Rectal smooth muscle tissue (tissue), 1 donor: ENCODE measurements around the gene TDP1.

Source experiments
- H3K27ac ChIP-seq: one replicate; pipeline ENCODE4 v1.7.0; 2013; ENCODE audit warnings: low read depth, low read length, inconsistent platforms
- H3K27me3 ChIP-seq: one replicate; pipeline ENCODE4 v1.7.0; 2013; ENCODE audit warnings: low read length; ENCODE audit not compliant: control insufficient read depth, insufficient read depth
- H3K36me3 ChIP-seq: one replicate; pipeline ENCODE4 v1.7.0; 2013; ENCODE audit warnings: low read length; ENCODE audit not compliant: control insufficient read depth, insufficient read depth
- H3K4me1 ChIP-seq: one replicate; pipeline ENCODE4 v1.7.0; 2013; ENCODE audit warnings: low read length; ENCODE audit not compliant: control insufficient read depth, insufficient read depth
- H3K4me3 ChIP-seq: one replicate; pipeline ENCODE4 v1.7.0; 2013; ENCODE audit warnings: low read length
- H3K9ac ChIP-seq: one replicate; pipeline ENCODE4 v1.7.0; 2013; ENCODE audit warnings: low read length

TDP1 gene

DNA sequence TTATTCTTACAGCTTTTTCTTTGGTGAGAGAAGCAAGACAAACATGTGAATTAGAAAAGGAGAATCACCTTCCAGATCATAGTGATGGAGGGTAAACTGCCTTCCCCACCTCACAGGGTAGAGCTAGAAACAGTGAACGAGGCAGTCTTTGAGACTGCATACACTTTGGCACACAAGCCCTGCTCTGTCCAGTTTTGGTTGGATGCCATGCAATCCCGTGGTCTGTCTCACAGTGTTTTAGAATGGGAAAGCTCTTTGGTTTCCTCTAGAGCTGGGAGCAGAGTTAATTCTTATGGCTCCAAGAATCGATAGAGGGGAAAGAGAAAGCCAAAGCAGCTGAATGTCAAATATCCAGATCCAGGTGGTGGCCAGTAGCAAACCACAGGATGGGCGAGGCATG is 21.9 kb downstream of the TDP1 start:
- H3K4me3 ChIP-seq: no peak overlapping the region
- H3K27me3 ChIP-seq: no peaks in the 10 kb centered on the region
- no peak overlapping the region for H3K9ac ChIP-seq
- no peak overlapping the region for H3K27ac ChIP-seq
- peaks cover 9% of the 10 kb centered on the region for H3K36me3 ChIP-seq
- H3K4me1 ChIP-seq: no peaks in the 10 kb centered on the region

- Histone ChIP-seq H3K36me3 (peaks cover 7% of the 10 kb centered on the region), H3K27me3 (no peaks in the 10 kb centered on the region), H3K4me1 (no peaks in the 10 kb centered on the region), H3K9ac (no peak overlapping the region), H3K4me3 (no peak overlapping the region), H3K27ac (no peak overlapping the region)
These were observed 22.9 kb downstream of the TDP1 start for GRCh38 chr14:89978656-89979055.

- Histone ChIP-seq H3K27me3 (no peaks in the 10 kb centered on the region), H3K27ac (no peak overlapping the region), H3K9ac (no peak overlapping the region), H3K4me1 (no peaks in the 10 kb centered on the region), H3K4me3 (no peak overlapping the region), H3K36me3 (peaks cover under 1% of the 10 kb centered on the region)
These were observed 27.6 kb downstream of the TDP1 start for GRCh38 chr14:89983375-89983774.

GRCh38 chr14:89986462-89987160 is 30.9 kb downstream of the TDP1 start:
- Histone ChIP-seq H3K4me3 (no peak overlapping the region), H3K9ac (no peak overlapping the region), H3K4me1 (no peaks in the 10 kb centered on the region), H3K36me3 (no peaks in the 10 kb centered on the region), H3K27me3 (no peaks in the 10 kb centered on the region), H3K27ac (no peak overlapping the region)

DNA sequence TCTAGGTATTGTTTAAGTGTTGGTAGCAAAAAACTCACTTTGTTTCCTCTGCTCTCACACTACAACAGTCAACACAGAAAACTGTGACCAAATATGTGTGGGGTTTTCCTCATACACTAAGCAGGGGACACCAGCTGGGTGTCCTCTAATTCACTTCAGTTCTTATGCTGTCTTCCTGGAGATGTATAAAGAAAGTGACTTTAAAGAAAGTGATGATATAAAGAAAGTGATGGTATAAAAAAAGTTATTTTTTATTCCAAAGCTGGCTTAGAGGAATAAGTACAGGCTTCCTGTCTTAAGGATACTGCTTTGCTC is 31.4 kb downstream of the TDP1 start:
- H3K4me3 ChIP-seq: no peak overlapping the region
- peaks cover under 1% of the 10 kb centered on the region for H3K36me3 ChIP-seq
- no peaks in the 10 kb centered on the region for H3K4me1 ChIP-seq
- H3K27me3 ChIP-seq: no peaks in the 10 kb centered on the region
- H3K27ac ChIP-seq: no peak overlapping the region
- H3K9ac ChIP-seq: no peak overlapping the region

DNA sequence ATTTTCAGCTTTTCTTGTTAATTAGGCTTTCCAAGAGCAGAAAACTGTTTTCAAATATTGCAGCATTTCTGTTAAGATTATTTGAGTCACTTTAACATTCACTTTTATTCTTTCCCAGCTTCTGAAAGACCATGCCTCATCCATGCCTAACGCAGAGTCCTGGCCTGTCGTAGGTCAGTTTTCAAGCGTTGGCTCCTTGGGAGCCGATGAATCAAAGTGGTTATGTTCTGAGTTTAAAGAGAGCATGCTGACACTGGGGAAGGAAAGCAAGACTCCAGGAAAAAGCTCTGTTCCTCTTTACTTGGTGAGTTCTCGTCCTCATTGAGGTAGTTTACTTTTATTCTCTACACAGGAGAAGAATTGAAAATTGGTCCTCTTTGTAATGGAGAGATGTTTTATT is 33.1 kb downstream of the TDP1 start:
- no peak overlapping the region for H3K9ac ChIP-seq
- no peaks in the 10 kb centered on the region for H3K27me3 ChIP-seq
- H3K4me1 ChIP-seq: no peaks in the 10 kb centered on the region
- no peak overlapping the region for H3K27ac ChIP-seq
- peaks cover 3% of the 10 kb centered on the region for H3K36me3 ChIP-seq
- H3K4me3 ChIP-seq: no peak overlapping the region

GRCh38 chr14:89990218-89990617 is 34.5 kb downstream of the TDP1 start:
- peaks cover 3% of the 10 kb centered on the region for H3K36me3 ChIP-seq
- H3K4me3 ChIP-seq: no peak overlapping the region
- H3K4me1 ChIP-seq: no peaks in the 10 kb centered on the region
- H3K27me3 ChIP-seq: no peaks in the 10 kb centered on the region
- no peak overlapping the region for H3K9ac ChIP-seq
- H3K27ac ChIP-seq: no peak overlapping the region

- Histone ChIP-seq H3K4me1 (no peaks in the 10 kb centered on the region), H3K9ac (no peak overlapping the region), H3K27ac (no peak overlapping the region), H3K27me3 (no peaks in the 10 kb centered on the region), H3K36me3 (peaks cover 3% of the 10 kb centered on the region), H3K4me3 (no peak overlapping the region)
These were observed 35.0 kb downstream of the TDP1 start for GRCh38 chr14:89990623-89991275.

GRCh38 chr14:89992273-89992672 is 36.5 kb downstream of the TDP1 start:
- H3K27ac ChIP-seq: no peak overlapping the region
- H3K4me1 ChIP-seq: no peaks in the 10 kb centered on the region
- no peak overlapping the region for H3K4me3 ChIP-seq
- no peak overlapping the region for H3K9ac ChIP-seq
- peaks cover 7% of the 10 kb centered on the region for H3K36me3 ChIP-seq
- H3K27me3 ChIP-seq: no peaks in the 10 kb centered on the region

DNA sequence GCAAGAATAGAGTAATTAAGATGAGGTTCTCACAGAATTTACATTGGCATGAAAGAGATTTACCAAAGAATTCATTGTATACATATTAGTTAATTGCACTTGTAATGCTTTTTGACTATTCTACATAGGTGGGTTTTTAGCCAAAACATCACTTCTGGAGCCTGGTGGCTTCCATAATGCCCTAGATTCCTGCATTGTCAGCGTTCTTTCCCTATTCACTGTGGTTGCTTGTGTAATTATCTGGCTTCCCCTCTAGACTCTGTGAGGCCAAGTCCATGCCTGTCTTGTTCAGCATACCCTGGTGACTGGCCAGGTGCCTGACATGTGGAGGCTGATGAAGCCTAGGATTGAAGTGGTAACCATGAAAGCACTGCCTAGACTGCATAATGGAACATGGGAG is 41.2 kb downstream of the TDP1 start:
- Histone ChIP-seq H3K27ac (no peak overlapping the region), H3K36me3 (peaks cover 7% of the 10 kb centered on the region), H3K9ac (no peak overlapping the region), H3K4me1 (no peaks in the 10 kb centered on the region), H3K4me3 (no peak overlapping the region), H3K27me3 (no peaks in the 10 kb centered on the region)

DNA sequence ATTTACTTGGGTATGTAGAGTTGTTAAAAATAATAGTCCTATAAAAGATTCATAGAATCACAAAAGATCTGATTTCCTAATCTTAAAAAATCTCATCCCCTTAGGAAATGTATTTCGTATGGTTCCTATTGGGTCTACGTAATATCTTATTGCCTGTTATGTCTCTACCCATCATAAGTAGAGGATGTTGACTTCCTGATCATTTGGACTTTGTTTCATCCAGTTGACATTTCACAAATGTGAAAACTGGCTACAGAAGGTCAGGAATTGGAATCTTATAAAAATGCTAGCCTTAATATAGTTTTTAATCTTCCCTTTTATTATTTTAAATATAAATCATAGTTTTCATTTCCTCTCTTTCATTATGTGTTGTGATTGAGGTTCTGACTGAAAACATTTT is 45.2 kb downstream of the TDP1 start:
- Histone ChIP-seq H3K27ac (no peak overlapping the region), H3K4me3 (no peak overlapping the region), H3K4me1 (no peaks in the 10 kb centered on the region), H3K9ac (no peak overlapping the region), H3K27me3 (no peaks in the 10 kb centered on the region), H3K36me3 (peaks cover 4% of the 10 kb centered on the region)

- H3K27ac ChIP-seq: no peak overlapping the region
- H3K4me3 ChIP-seq: no peak overlapping the region
- H3K9ac ChIP-seq: no peak overlapping the region
- H3K4me1 ChIP-seq: no peaks in the 10 kb centered on the region
- H3K36me3 ChIP-seq: no peaks in the 10 kb centered on the region
- no peaks in the 10 kb centered on the region for H3K27me3 ChIP-seq
These were observed 48.0 kb downstream of the TDP1 start for GRCh38 chr14:90003526-90004307.
